Activated CD4-positive, alpha-beta T cell treated with anti-CD3 and anti-CD28 coated beads for 36 hours (primary cell): ENCODE results near the gene RRP1. TPM values are rescaled to one million over a fixed set of nuclear protein-coding genes. Genes with fewer than 3 reads are reported as not detected.

Experiments
- ATAC-seq: fragments of 200-7000 bp; cut with Tn5 transposase; one replicate; pipeline ENCODE4 v1.10.0; 2021; ENCODE audit warnings: mild to moderate bottlenecking, moderate library complexity
- CTCF ChIA-PET: fragments of 350-600 bp; sonication (Branson Sonifier 250); formaldehyde crosslinking; loops from one replicate; lab custom pipeline; 2021; ENCODE audit warnings: antibody characterized with exemption; lab: Charles Lee
- POLR2A ChIA-PET: fragments of 350-600 bp; sonication (Branson Sonifier 250); formaldehyde crosslinking; loops from one replicate; lab custom pipeline; 2021; ENCODE audit warnings: antibody characterized with exemption, inconsistent platforms; lab: Charles Lee
- DNase-seq: peaks from one replicate; pipeline ENCODE4 v3.0.0-alpha.2; 2020
- H3K27ac Mint-ChIP-seq: one replicate; pipeline ENCODE4 v1.8.0; 2021; ENCODE audit warnings: mixed read lengths
- H3K27me3 Mint-ChIP-seq: one replicate; pipeline ENCODE4 v1.8.0; 2021; ENCODE audit warnings: mixed read lengths
- H3K36me3 Mint-ChIP-seq: one replicate; pipeline ENCODE4 v1.8.0; 2021; ENCODE audit warnings: low read depth, mixed read lengths
- H3K4me1 Mint-ChIP-seq: one replicate; pipeline ENCODE4 v1.8.0; 2021; ENCODE audit warnings: mixed read lengths
- H3K4me3 Mint-ChIP-seq: one replicate; pipeline ENCODE4 v1.8.0; 2021; ENCODE audit warnings: mild to moderate bottlenecking, moderate library complexity, mixed read lengths
- H3K9me3 Mint-ChIP-seq: one replicate; pipeline ENCODE4 v1.8.0; 2021; ENCODE audit warnings: low read depth, mixed read lengths
- intact Hi-C, 2 experiments: fragments of 100-400 bp; cut with DNase I in 1 of 2; cut with micrococcal nuclease in 1 of 2; formaldehyde crosslinking; loops; one replicate each; pipeline versions ENCODE4 v1.14.2 to v1.15.1; 2022 to 2024; cut with DNase I, micrococcal nuclease
- total RNA-seq, 2 experiments: library from RNA; stranded (reverse); gene quantifications; one replicate each; pipeline ENCODE4 v1.2.3, GENCODE V29; 2021

RRP1 gene
- total RNA-seq, 2 experiments from 2014 or later: 51.7 to 53.4 TPM

DNA sequence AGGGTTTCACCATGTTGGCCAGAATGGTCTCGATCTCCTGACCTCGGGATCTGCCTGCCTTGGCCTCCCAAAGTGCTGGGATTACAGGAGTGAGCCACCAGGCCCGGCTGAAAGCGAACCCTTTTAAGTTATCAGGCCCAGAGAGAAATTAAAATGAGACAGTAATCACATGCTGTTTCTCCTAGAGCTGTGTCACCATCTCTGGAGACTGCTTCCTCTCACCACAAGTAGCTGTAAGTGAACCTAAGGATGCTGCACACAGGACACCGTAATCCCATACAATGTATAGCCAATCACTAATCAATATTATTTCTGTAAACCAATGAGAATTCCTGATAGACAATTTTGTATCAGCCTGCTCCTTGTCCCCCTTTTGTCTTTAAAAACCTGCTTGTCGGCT, 7.5 kb upstream of the RRP1 start:
- no peaks in the 10 kb centered on the region for H3K9me3 Mint-ChIP-seq
- H3K36me3 Mint-ChIP-seq: no peaks in the 10 kb centered on the region
- CTCF ChIA-PET: no interaction called here
- peaks cover 46% of the 10 kb centered on the region for H3K4me1 Mint-ChIP-seq
- ATAC-seq (no peak), DNase-seq (no peak)
- H3K27ac Mint-ChIP-seq: peak overlapping the region; percentile 97
- H3K27me3 Mint-ChIP-seq: no peaks in the 10 kb centered on the region
- no peak overlapping the region for H3K4me3 Mint-ChIP-seq
- intact Hi-C loops: no loop called here
- POLR2A ChIA-PET: interaction anchor here (0.6 to 0.7 kb wide), 2 partner anchors 10 to 1091 kb away, joined by 3 to 5 read pairs; no protein-coding TSS in a partner anchor

DNA sequence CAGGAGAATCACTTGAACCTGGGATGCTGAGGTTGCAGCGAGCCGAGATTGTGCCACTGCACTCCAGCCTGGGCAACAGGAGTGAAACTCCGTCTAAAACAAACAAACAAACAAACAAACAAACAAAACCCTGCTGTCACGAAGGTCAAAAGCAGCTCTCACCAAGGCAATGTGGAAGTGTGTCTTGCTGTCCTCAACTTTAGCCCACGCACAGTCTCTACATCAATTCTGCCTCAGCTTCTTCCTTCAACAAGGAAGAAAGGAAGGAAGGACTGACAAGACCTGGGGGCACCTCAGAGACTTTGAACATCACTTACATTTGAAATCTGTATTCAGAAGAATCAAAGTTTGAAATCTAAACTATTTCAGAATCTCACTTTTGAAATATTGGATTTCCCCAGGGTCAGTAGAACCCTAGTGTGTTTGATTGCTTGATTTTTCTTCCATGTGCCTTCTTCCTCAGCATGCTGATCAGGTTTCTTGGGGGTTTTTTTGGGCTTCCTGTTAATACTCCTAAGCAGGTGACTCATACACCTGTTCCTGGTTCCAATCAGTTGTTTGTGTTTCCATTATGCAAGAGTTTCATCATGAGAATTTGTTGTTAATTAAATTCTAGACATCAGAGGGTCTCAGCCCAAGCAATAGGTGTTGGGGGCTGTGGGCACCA, 6.8 kb upstream of the RRP1 start:
- peak; percentile 63 for ATAC-seq
- H3K4me3 Mint-ChIP-seq: peak overlapping the region; percentile 40
- peaks cover 45% of the 10 kb centered on the region for H3K4me1 Mint-ChIP-seq
- H3K9me3 Mint-ChIP-seq: no peaks in the 10 kb centered on the region
- intact Hi-C loops: no loop called here
- ChIA-PET POLR2A (interaction anchor here (0.6 kb wide), 2 partner anchors 99 to 1091 kb away, joined by 3 read pairs; no protein-coding TSS in a partner anchor), CTCF (no interaction called here)
- H3K27ac Mint-ChIP-seq: peak overlapping the region; percentile 97
- H3K36me3 Mint-ChIP-seq: no peaks in the 10 kb centered on the region
- H3K27me3 Mint-ChIP-seq: no peaks in the 10 kb centered on the region
- DNase-seq: no peak

DNA sequence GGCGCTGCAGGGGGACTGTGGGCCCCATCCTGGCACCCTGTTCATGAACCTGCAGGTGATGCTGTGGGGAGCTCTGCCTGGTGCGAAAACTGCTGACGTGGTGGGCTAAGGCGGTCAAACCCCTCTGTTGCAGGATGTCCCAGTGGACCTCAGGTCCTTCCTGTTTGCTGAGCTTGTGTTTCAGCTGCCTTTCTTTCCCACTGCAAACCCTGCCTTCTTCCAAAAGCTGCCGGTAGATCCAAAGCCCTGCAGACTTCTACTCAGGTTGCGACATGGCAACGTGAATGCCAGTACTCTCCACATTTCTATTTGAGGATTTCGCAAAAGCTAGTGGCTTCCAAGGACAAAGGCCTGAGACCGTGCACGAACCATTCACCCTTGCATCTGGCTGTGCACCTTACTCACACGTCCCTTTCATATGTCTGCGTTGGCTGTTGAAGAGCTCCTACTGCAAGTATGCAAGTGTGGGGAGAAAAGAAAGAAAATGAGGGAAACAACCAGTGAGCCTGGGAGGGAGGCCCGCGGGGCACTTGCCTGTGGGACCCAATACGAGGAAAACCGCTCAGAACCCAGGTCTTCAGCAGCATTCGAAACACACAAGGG, 6.2 kb upstream of the RRP1 start:
- H3K27me3 Mint-ChIP-seq: no peaks in the 10 kb centered on the region
- ChIA-PET CTCF (no interaction called here), POLR2A (interaction anchor here (0.6 kb wide), 1 partner anchor 100 kb away, joined by 3 read pairs; no protein-coding TSS in a partner anchor)
- ATAC-seq (peak; percentile 32), DNase-seq (peak; percentile 33)
- H3K36me3 Mint-ChIP-seq: no peaks in the 10 kb centered on the region
- peaks cover 43% of the 10 kb centered on the region for H3K4me1 Mint-ChIP-seq
- intact Hi-C loops: no loop called here
- H3K27ac Mint-ChIP-seq: peak overlapping the region; percentile 97
- H3K4me3 Mint-ChIP-seq: no peak overlapping the region
- no peaks in the 10 kb centered on the region for H3K9me3 Mint-ChIP-seq

GRCh38 chr21:43785134-43785533, 4.2 kb upstream of the RRP1 start:
- POLR2A ChIA-PET: interaction anchor here (0.7 kb wide), 2 partner anchors 14 to 77 kb away, joined by 4 to 11 read pairs; no protein-coding TSS in a partner anchor
- intact Hi-C loops: loop anchor here in 1 of 2 experiments (5.0 kb wide), 1 partner anchor 272 kb away; no protein-coding TSS in a partner anchor

DNA sequence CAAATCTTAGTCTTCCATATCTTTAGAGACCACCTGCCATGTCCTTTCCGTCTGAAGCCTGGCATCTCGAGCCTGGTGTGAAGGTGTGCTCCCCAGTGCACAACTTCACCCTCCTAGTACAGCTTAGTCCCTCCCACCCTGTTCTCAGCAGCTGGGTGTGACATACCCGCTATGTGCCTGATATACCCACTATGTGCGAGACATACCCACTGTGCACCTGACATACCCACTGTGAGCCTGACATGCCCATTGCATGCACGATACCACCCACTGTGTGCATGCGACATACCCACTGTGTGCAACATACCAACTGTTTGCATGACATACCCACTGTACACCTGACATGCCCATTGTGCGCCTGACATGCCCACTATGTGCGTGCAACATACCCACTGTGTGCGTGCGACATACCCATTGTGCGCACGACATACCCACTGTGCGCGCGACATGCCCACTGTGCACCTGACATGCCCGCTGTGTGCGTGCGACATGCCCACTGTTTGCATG, 3.0 kb upstream of the RRP1 start:
- peaks cover 8% of the 10 kb centered on the region for H3K36me3 Mint-ChIP-seq
- intact Hi-C loops: loop anchor here in 1 of 2 experiments (5.0 kb wide), 1 partner anchor 271 kb away; no protein-coding TSS in a partner anchor
- ChIA-PET CTCF (interaction anchor here (0.6 kb wide), 1 partner anchor 184 kb away, joined by 5 read pairs; no protein-coding TSS in a partner anchor), POLR2A (interaction anchor here (0.6 kb wide), 1 partner anchor 237 kb away, joined by 4 read pairs; no protein-coding TSS in a partner anchor)
- ATAC-seq (no peak), DNase-seq (no peak)
- no peak overlapping the region for H3K27ac Mint-ChIP-seq
- H3K27me3 Mint-ChIP-seq: no peaks in the 10 kb centered on the region
- no peaks in the 10 kb centered on the region for H3K9me3 Mint-ChIP-seq
- H3K4me1 Mint-ChIP-seq: peaks cover 36% of the 10 kb centered on the region
- H3K4me3 Mint-ChIP-seq: no peak overlapping the region

More at GRCh38 chr21:43785134-43785533, 4.2 kb upstream of the RRP1 start:
- Mint-ChIP-seq H3K27ac (no peak overlapping the region), H3K4me1 (peaks cover 27% of the 10 kb centered on the region), H3K36me3 (no peaks in the 10 kb centered on the region), H3K27me3 (no peaks in the 10 kb centered on the region), H3K4me3 (no peak overlapping the region), H3K9me3 (no peaks in the 10 kb centered on the region)
- DNase-seq: no peak
- no peak for ATAC-seq
- CTCF ChIA-PET: no interaction called here

- Mint-ChIP-seq H3K4me3 (no peak overlapping the region), H3K36me3 (peaks cover 11% of the 10 kb centered on the region), H3K4me1 (peaks cover 37% of the 10 kb centered on the region), H3K9me3 (no peaks in the 10 kb centered on the region), H3K27me3 (no peaks in the 10 kb centered on the region), H3K27ac (no peak overlapping the region)
- DNase-seq: no peak
- CTCF ChIA-PET: no interaction called here
- intact Hi-C loops: loop anchor here in 1 of 2 experiments (5.0 kb wide), 1 partner anchor 270 kb away; no protein-coding TSS in a partner anchor
- POLR2A ChIA-PET: no interaction called here
- no peak for ATAC-seq
Measured at GRCh38 chr21:43786807-43787440, 2.5 kb upstream of the RRP1 start.

GRCh38 chr21:43790010-43790524, 690 bp downstream of the RRP1 start:
- ChIA-PET CTCF (interaction anchor here (0.6 to 1.6 kb wide), 10 partner anchors 10 to 294 kb away, joined by 3 to 10 read pairs (median 4); no protein-coding TSS in a partner anchor), POLR2A (interaction anchor here (0.6 to 1.1 kb wide), 3 partner anchors 76 to 172 kb away, joined by 4 read pairs; no protein-coding TSS in a partner anchor)
- Mint-ChIP-seq H3K36me3 (peaks cover 38% of the 10 kb centered on the region), H3K9me3 (no peaks in the 10 kb centered on the region), H3K27ac (peak overlapping the region; percentile 85), H3K4me3 (peak overlapping the region; percentile 95), H3K27me3 (no peaks in the 10 kb centered on the region), H3K4me1 (peaks cover 21% of the 10 kb centered on the region)
- DNase-seq (no peak), ATAC-seq (no peak)
- intact Hi-C loops: no loop called here

- ChIA-PET POLR2A (no interaction called here), CTCF (no interaction called here)
- Mint-ChIP-seq H3K4me3 (peak overlapping the region; percentile 9), H3K27me3 (no peaks in the 10 kb centered on the region), H3K36me3 (peaks cover 60% of the 10 kb centered on the region), H3K4me1 (peaks cover 21% of the 10 kb centered on the region), H3K27ac (peak overlapping the region; percentile 51), H3K9me3 (no peaks in the 10 kb centered on the region)
- DNase-seq (no peak), ATAC-seq (no peak)
- intact Hi-C loops: no loop called here
Measured at GRCh38 chr21:43792406-43792805, 3.0 kb downstream of the RRP1 start.

DNA sequence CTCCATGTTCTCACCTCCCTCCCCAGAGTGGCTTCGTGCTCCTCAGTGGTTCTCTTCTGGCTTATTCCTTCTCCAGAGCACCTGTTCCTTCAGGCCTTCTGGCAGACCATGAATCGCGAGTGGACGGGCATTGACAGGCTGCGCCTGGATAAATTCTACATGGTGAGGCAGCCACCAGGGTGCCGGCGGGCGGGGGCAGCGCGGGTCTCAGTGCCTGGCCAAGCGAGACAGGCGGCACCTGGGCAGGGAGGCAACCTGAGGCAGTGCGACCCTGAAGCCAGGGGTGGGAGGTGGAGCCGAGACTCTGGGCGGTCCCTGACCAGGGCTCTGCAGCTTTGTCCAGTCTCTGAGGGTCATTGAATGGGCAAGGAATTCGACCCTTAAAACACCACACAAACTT, 3.9 kb downstream of the RRP1 start:
- H3K27me3 Mint-ChIP-seq: no peaks in the 10 kb centered on the region
- peaks cover 21% of the 10 kb centered on the region for H3K4me1 Mint-ChIP-seq
- no peak for DNase-seq
- H3K9me3 Mint-ChIP-seq: no peaks in the 10 kb centered on the region
- H3K36me3 Mint-ChIP-seq: peaks cover 67% of the 10 kb centered on the region
- intact Hi-C loops: no loop called here
- no peak overlapping the region for H3K27ac Mint-ChIP-seq
- ChIA-PET CTCF (no interaction called here), POLR2A (no interaction called here)
- no peak for ATAC-seq
- no peak overlapping the region for H3K4me3 Mint-ChIP-seq

DNA sequence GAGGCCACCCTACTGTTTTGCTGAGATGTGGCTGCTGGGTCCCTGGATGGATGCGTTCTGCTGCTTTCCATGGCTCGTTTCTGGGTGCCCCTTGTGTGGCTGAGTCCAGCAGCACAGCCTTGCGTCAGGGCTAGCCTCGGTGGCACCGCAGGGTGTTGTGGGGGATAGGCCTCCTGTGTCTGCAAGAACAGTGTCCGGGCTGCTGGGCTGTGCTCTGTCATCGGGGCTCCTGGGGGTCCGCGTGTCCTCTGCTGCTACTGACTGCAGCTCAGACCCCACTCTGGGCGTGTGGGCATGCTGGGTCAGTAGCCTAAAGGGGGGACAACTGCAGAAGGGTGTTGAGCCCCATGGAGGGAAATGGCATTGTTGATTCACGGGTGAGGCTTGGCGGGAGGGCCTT, 4.9 kb downstream of the RRP1 start:
- Mint-ChIP-seq H3K27me3 (no peaks in the 10 kb centered on the region), H3K4me1 (peaks cover 21% of the 10 kb centered on the region)
- CTCF ChIA-PET: no interaction called here

DNA sequence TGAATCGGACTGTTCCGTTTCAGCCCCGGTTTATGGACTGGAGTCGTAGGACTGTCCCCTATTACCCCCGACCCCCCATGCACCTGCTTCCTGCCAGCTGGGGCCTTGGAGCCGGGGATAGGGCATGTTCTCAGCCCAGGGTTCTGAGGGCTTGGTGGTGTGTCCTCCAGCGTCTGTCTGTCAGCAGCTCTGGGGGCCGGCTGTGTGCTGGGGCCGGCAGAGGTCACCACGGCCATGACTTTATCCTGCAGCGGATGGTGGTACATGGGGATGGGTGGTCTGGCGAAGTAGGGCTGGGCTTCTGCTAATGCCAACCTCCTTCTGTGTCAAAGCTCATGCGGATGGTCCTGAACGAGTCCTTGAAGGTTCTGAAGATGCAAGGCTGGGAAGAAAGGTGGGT, 5.5 kb downstream of the RRP1 start:
- ATAC-seq (no peak), DNase-seq (no peak)
- Mint-ChIP-seq H3K4me1 (peaks cover 21% of the 10 kb centered on the region), H3K4me3 (no peak overlapping the region), H3K36me3 (peaks cover 76% of the 10 kb centered on the region), H3K27me3 (no peaks in the 10 kb centered on the region), H3K9me3 (no peaks in the 10 kb centered on the region), H3K27ac (no peak overlapping the region)
- intact Hi-C loops: no loop called here
- ChIA-PET CTCF (no interaction called here), POLR2A (no interaction called here)

More for the DNA sequence above, 4.9 kb downstream of the RRP1 start:
- no peak for ATAC-seq
- intact Hi-C loops: no loop called here
- POLR2A ChIA-PET: no interaction called here
- no peak overlapping the region for H3K27ac Mint-ChIP-seq
- DNase-seq: no peak
- H3K4me3 Mint-ChIP-seq: no peak overlapping the region
- peaks cover 76% of the 10 kb centered on the region for H3K36me3 Mint-ChIP-seq
- H3K9me3 Mint-ChIP-seq: no peaks in the 10 kb centered on the region
